ENCODE results near the gene CADPS.

DNA sequence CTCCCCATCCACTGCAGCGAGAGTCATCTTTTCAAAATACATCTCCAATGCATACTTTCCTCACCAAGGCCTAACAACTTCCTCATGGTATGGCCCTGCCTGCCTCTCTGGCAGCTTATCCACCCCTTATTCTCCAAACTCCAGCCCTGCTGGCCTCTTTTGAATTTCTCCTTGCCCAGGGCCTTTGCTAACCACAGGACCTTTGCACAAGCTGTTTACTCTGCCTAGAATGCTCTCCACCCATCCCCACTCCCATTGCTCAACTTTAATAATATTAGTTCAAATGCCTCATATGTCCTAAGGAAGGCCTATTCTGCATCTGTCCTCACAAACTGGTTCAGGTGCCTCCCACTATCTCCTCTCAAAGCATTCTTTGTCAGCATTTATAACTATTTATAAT, 230.7 kb downstream of the CADPS start:
- TF ChIP-seq, protein P1, sequence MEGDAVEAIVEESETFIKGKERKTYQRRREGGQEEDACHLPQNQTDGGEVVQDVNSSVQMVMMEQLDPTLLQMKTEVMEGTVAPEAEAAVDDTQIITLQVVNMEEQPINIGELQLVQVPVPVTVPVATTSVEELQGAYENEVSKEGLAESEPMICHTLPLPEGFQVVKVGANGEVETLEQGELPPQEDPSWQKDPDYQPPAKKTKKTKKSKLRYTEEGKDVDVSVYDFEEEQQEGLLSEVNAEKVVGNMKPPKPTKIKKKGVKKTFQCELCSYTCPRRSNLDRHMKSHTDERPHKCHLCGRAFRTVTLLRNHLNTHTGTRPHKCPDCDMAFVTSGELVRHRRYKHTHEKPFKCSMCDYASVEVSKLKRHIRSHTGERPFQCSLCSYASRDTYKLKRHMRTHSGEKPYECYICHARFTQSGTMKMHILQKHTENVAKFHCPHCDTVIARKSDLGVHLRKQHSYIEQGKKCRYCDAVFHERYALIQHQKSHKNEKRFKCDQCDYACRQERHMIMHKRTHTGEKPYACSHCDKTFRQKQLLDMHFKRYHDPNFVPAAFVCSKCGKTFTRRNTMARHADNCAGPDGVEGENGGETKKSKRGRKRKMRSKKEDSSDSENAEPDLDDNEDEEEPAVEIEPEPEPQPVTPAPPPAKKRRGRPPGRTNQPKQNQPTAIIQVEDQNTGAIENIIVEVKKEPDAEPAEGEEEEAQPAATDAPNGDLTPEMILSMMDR (IDR thresholded peaks at IDR 0.05), result no peak
- TF ChIP-seq POLR2A (IDR thresholded peaks at IDR 0.05), result no peak
